HG02973 (cell line): ENCODE results near the gene OBSL1.
A peak's percentile ranks its signal among the peaks of the same experiment; 100 is the strongest.

Experiments used
- ATAC-seq: cut with Tn5 transposase; IDR thresholded peaks from one replicate; pipeline ENCODE4 v1.9.1; 2021; ENCODE audit warnings: moderate library complexity; ENCODE audit not compliant: unreplicated experiment

OBSL1 gene

DNA sequence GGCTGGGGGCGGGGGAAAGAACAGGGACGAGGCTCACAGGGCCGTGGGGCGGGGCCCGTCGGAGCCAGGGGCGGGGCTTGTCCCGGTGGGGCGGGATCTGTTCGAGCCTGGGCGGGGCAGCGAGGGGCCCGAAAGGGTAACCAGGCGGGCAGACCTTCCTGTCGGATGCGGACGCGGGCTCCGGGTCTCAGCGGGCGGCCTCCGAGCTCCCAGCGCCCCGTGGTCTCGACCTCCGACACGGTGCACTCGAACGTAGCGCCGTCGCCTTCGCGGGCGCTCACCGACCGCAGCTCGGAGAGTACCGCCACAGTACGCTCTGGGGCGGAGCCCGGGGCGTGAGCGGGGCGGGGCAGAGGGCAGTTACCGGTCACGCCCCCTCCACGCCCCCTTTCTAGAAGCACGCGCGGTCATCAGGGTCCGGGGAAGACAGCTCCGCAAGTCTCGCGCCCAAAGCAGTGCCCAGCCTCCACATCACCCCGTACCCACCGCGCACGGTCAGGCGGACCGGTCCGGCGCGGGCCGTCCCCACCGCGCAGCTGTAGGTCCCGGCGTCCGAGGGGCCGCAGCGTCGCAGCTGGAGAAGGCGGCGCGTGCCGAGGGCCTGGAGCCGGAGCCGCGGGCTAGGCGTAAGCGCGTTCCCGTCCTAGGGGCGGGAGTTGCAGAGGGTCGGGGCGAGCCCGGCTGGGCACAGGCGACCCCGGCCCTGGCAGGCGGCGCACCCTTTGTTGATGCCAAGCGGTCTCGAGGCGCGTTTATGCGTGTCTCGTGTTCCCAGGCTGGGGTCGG is 18.8 kb downstream of the OBSL1 start:
- ATAC-seq, result peak; percentile 88

DNA sequence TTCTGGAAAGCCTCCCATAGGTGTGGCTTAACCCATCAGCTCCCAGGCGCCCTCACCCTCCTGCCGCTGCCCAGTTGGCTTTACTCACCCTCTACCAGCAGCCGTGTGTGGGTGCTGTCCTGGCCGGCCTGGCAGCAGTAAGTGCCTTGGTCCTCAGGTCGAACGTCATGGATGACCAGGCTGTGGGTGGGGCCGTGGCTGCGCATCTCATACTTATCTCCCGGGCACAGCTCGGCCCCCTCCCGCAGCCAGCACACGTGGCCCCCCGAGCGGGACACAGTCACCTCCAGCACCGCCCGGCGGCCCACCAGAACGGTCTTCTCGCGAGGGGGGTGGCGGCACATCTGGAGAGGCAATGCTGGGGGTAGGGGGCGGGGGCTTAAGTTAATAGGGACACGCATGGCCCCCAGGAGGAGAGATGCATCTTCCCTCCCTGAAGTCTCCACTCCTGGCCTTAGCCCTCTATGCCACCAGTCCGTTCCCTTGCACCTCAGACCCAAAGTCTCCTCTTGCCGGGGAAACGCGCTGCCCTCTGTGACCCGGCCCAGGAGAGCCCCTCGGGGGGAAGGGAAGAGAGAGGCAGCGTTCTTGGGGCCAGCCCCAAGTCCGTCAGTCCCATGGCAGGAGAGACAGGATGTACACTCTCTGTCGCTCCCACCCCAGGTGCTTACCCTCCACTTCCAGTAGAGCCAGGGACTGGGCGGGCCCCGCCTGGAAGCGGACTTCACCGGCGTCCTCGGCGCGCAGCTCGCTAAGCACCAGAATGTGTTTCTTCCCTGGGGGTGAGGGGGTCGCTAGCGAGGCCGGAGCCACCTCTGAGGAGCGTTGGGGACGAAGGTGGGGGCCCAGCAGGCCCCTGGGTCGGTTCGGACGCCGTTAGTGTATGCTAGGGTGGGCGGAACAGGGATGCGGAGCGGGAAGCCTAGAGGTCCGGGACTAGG is 19.6 kb downstream of the OBSL1 start:
- peak; percentile 13 for ATAC-seq

GRCh38 chr2:219549619-219550018 is 21.7 kb downstream of the OBSL1 start:
- no peak for ATAC-seq

GRCh38 chr2:219548990-219549389 is 22.3 kb downstream of the OBSL1 start:
- no peak for ATAC-seq

- ATAC-seq, result no peak
These were observed 23.7 kb downstream of the OBSL1 start for GRCh38 chr2:219547621-219548020.

DNA sequence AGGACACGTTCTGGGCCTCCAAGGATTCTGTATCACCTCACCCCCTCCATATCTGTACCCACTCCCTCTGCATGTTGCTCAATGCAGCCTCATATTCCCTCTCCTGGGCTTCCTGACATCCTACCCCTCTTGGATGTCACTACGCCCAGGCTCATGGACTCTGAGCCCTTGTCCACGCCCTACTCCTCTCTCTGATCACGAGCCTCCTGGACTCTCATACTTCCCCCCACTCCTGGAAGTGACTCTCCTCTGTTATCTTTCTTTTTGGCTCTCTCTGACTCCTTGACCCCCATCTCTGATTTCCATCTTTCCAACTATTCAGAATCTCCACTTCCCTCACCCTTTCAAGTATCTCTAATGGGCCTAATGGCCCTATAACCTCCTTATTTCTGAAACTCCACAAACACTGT is 25.4 kb downstream of the OBSL1 start:
- no peak for ATAC-seq

- no peak for ATAC-seq
These were observed 25.9 kb downstream of the OBSL1 start for GRCh38 chr2:219545295-219545942.

DNA sequence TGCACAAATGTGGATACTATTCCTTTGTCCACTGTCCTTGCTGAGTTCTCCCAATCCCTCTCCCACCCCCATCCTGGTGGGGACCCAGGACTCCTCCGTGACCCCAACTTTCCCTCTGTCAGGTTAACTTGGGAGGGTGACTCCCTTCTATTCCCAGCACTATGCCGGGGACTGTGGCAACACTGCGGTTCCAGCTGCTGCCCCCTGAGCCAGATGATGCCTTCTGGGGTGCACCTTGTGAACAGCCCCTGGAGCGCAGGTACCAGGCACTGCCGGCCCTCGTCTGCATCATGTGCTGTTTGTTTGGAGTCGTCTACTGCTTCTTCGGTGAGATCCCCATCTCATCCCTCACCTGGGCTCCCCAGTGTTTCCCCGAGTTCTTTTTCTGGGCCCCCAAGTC is 26.8 kb downstream of the OBSL1 start:
- ATAC-seq, result no peak

GRCh38 chr2:219543596-219544358 is 27.6 kb downstream of the OBSL1 start, which contains the start of the genes CHPF and TMEM198:
TSS of gene CHPF (minus strand) at chr2:219543809. CDS start at chr2:219543538, 271 bp downstream.
TSS of gene TMEM198 (plus strand) at chr2:219544028. CDS start at chr2:219544728, 700 bp downstream.
- peak; percentile 72 for ATAC-seq

DNA sequence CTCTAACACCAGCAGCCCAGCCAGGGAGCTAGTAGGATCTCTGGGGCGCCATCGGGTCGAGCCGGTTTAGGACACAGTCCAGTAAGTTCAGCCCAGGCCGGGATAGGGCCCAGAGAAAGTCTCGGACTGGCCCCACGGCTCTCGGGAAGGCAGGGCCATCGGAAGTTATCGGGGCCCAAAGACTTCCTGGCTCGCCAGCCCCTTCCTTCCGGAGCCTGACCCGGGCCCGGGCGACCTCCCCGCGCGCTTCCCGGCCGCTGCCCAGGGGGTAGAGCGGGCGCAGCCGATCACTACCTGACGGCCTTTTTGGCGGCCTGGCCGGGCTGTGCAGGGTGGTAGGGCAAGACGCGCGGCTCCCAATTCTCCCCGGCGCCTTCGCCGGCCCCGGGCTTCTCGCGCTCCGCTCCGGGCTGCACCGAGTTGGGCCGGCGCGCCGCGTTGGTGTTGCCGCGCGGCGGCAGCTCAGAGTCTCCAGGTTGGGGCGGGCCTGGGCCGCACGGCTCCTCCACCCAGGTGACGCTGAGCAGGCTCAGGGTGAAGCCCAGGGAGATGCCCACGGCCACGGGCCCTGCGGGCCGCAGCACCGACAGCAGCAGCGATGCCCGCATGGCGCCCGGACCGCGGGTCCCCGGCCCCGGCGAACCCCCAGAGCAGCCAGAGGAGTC is 28.3 kb downstream of the OBSL1 start:
- ATAC-seq, result peak; percentile 28

DNA sequence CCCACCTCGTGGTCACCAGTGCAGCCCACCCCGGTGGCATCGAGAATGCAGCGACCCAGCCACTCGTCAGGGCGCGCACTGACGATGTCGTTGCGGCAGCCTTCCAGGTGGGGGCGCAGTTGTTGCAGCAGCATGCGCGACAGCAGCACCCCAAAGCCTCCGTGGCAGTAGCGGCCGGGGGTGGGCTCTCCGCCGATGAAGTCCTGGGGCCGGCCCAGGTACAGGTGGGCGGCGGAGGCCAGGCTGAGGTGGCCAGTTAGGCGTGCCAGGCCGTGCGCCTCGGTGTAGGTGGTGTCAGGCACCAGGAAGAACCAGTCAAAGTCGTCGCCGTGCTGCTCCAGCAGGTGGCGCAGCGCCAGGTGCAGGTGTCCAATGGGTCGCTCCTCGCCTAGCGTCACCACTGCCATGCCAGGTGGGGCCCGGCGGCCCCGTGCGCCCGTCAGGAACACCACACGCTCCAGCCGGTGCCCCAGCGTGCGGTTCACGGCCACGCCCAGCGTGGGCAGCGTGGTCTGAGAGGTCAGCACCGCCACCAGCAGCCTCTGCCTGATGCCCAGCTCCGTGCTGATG is 29.6 kb downstream of the OBSL1 start:
- ATAC-seq, result peak; percentile 36

DNA sequence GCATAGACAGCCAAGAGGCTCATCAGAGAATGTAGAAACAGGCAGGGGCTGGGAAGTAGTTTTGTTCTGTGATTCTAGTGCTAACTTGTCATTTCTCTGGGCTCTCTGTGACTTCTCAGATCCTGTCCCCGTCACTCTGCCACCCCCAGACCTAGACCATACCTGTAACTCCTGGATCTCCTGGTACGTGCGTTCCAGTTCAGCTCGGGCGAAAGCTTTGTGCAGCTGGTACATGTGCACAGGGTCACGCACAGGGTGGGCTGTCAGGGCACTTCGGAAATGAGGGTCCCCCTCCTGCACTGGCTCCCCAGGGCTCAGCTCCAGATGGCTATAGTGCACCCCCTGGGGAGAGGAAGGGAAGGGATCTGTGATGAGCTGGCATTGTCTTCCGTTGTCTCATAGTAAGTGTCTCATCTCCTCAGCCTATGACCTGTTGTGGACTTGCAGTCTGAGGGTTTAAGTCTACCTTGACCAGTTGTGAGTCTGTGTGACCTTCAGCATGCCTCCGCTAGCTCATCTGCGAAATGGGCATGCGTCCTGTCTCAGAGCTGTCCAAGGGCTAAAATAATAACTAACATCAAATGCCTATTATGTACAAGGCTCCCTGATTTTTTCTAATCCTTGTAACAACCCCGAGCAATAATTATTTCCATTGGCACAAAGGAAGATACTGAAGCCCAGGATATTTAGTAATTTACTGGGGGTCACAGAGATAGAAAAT is 30.4 kb downstream of the OBSL1 start:
- no peak for ATAC-seq

GRCh38 chr2:219539926-219540678 is 31.2 kb downstream of the OBSL1 start:
- ATAC-seq, result no peak

- no peak for ATAC-seq
These were observed 32.2 kb downstream of the OBSL1 start for GRCh38 chr2:219538956-219539788.

DNA sequence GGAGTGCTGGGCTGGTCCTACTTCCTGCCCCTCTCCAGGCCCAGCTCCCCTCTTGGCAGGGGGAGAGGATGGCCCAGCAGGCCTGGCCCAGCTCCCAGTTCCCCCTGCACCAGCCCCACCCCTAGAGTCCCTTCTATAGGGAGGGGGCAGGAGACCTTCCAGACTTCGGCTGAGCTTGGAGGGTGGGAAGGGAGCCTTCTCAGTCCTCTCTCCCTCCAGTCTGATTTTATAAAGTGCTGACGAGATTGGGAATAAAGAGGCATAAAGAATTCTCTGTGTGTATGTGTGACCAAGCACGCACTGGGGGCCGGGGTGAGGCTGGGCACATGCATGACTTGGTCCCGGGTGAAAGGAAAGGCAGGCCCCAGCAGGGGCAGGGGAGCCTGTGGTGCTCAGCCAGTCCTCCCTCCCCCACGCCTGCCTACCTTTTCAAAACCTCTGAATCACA is 32.8 kb downstream of the OBSL1 start:
- no peak for ATAC-seq

DNA sequence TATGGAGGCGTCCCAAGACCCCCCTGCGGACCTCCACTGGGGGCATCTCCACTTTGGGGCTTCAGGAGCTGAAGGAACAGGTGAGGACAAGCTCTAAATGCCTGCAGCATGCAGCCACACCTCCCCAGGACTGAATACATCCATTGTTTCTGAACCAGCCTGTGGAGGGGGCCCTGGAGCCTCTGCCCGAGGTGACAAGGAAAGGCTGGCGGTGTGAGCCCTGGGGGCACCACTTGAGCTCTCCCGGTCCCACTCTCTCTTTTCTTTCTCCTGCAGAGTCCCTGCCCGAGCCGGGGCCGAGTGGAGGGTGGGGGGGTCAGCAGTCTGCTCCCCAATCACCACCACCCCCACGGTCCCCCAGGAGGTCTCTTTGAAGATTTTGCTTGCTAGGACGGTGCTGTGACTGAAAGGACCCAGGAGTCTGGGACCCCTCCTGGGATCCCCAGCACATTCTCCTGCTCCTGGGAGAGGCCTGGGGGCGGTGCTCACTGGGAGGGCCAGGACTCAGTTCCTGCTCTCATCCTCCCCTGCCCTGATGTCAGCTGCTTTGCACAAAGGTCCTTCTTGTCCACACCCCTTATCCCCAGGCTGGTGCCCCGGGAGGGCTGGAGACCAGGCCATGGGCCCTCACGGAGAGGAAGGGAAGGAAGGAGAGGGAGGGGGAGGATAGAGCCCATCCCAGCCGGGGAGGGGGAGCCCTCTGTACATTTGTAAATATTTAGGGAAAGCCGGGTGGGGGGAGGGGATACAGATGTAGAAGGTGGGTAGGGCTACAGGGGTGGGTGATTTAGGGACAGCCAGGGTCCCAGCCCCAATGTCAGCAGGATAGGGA is 33.5 kb downstream of the OBSL1 start:
- ATAC-seq, result no peak
